Measurements from ENCODE around the gene CAMK2A.

Gene CAMK2A

GRCh38 chr5:150283904-150284303, 5.7 kb downstream of the CAMK2A start:
- in situ Hi-C loops (cut with MboI; ENCODE audit: low sequenced_read_pairs), result no loop called here

GRCh38 chr5:150281987-150282386, 7.6 kb downstream of the CAMK2A start:
- in situ Hi-C loops (cut with MboI; ENCODE audit: low sequenced_read_pairs), result no loop called here

GRCh38 chr5:150279330-150280020, 10.1 kb downstream of the CAMK2A start:
- in situ Hi-C loops (cut with MboI; ENCODE audit: low sequenced_read_pairs), result no loop called here

DNA sequence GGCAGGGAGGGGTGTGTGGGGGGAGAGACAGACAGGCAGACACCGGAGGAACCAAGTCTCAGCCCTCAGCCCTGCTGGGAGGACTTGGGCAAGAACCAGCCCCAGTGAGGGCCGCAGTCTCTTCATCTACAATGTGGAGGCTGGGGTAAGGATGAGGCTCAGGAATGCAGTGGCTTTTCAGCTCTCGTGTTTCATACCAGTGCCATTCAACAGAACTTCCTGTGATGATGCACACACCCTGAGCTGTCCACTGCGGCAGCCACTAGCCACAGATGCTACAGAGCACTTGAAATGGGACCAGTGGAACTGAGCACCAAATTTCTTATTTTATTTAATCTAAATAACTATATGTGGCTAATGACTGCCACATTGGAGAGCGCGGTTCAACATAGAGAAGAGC, 10.7 kb downstream of the CAMK2A start:
- in situ Hi-C loops (cut with MboI; ENCODE audit: low sequenced_read_pairs), result no loop called here

DNA sequence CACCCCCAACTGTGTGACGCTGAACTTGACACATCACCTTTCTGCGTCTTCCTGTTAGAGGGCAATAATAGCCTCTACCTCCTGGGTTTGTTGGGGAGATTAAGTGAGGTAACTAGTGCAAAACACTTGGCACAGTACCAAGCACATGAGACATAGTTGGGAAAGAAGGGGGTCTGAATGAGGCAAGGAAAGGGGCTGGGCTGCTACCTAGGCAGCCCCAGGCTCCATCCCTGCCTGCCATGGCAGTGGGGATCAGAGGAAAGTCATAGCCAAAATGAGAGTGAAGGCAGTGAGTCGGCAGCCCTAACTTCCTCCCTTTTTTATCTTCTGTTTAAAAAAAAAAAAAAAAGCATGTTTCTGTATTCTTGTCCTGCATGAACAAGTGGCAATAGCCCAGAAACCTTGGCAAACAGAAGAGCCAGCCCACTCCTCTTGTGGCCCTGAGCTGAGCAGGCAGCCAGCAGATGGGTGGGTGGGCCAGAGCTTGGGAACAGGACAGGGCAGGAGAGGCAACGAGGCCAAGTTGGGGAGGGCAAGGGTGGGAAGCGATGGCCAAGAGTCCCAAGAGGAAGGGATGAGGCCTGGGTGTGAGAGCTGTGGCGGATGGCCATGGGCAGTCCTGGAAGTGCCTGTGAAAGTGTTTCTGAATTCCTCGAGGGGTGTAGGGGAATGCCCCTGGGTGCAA, 11.4 kb downstream of the CAMK2A start:
- in situ Hi-C loops (cut with MboI; ENCODE audit: low sequenced_read_pairs), result no loop called here

DNA sequence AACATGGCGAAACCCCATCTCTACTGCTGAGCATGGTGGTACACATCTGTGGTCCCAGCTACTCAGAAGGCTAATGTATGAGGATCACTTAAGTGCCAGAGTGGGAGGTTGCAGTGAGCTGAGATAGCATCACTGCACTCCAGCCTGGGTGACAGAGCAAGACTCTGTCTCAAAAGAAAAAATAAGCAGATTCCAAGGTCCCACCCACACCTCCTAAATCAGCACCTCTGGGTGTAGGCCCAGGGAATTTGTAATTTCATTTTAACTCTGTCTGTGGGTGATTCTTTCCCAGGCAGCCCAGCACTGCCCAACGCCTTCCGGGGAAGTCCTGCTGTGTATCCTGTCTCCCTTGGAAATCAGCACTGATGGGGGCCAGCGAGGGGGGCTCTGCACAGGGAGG, 12.5 kb downstream of the CAMK2A start:
- in situ Hi-C loops (cut with MboI; ENCODE audit: low sequenced_read_pairs), result no loop called here

- in situ Hi-C loops (cut with MboI; ENCODE audit: low sequenced_read_pairs), result no loop called here
These were observed 14.8 kb downstream of the CAMK2A start for GRCh38 chr5:150274811-150275210.

DNA sequence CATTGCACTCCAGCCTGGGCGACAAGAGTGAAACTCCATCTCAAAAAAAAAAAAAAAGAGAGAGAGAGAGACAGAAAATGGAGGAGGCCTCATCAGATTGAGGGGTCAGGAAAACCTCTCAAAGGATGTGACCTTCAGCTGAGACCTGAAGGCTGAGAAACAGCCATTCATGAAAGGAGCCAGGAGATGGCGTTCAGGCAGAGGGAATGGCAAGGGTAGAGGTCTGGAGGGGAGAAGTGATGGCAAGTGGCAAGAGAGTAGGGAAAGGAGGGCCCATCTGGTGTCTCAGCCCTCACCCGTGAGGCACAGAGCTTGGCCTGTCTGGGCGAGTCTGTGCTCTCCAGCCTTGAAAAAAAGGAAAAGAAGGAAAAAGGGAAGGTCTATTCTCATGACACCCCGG, 17.0 kb downstream of the CAMK2A start:
- in situ Hi-C loops (cut with MboI; ENCODE audit: low sequenced_read_pairs), result no loop called here

DNA sequence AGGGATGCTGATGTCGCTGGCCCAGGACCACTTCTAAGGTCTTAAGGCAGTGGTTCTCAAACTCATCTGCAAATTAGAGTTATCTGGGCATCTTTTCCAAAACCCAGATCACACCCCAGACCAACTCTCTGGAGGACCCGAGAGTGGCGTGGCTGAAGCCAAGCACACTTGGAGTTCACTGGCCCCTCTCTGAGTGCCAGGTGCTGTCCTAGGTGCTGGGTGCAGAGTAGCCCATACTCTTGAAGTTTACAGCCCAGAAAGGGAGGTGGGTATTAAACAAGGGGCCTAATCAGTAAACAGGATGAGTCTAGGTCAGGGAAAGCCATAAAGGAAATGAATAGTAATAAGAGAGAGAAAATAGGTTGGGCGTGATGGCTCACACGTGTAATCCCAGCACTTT, 17.6 kb downstream of the CAMK2A start:
- in situ Hi-C loops (cut with MboI; ENCODE audit: low sequenced_read_pairs), result no loop called here

GRCh38 chr5:150271296-150271692, 18.3 kb downstream of the CAMK2A start:
- in situ Hi-C loops (cut with MboI; ENCODE audit: low sequenced_read_pairs), result no loop called here

- in situ Hi-C loops (cut with MboI; ENCODE audit: low sequenced_read_pairs), result no loop called here
These were observed 18.9 kb downstream of the CAMK2A start for GRCh38 chr5:150270541-150271295.

DNA sequence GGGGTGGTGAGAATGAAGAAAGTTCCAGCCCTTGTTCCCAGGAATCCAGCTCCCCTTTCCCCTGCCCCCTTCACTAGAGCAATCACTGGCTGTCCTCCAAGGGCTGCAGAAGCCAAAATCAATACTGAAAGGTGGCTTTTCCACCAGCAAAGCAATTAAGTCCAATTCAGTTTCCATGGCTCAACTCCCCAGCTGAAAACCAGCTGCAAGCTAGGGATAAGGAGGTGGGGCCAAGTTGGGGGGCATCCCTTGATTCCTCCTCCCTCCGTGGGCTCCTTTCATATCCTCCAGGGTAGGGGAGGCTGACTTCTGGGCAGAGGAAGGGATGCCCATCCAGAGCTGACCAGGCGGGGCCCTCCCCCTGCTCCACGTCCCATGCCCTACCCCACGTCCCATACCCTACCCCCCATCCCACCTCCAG, 22.7 kb downstream of the CAMK2A start:
- in situ Hi-C loops (cut with MboI; ENCODE audit: low sequenced_read_pairs), result no loop called here

DNA sequence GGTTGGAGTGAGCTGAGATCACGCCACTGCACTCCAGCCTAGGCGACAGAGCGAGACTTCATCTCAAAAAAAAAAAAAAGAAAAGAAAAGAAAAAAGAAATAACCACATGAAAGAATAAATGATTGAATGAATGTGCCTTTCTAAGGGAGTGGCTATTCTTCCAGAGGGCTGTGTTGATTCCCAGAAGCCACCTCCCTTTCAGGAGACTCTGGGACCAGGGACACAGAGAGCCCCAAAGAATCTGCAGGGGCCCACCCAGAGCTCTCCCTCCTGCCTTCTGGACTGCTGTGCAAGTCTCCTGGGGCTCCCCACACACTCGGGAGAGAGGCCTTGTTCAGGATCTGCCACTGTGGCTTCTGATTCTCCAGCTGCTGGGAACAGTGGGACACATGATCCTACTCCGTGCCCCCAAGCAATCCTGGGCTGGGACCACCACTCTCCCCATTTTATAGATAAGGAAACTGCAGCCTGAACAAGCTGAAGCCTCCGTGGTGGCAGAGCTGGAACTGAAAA, 23.6 kb downstream of the CAMK2A start:
- in situ Hi-C loops (cut with MboI; ENCODE audit: low sequenced_read_pairs), result no loop called here

GRCh38 chr5:150264667-150265603, 24.6 kb downstream of the CAMK2A start:
- in situ Hi-C loops (cut with MboI; ENCODE audit: low sequenced_read_pairs), result no loop called here

- in situ Hi-C loops (cut with MboI; ENCODE audit: low sequenced_read_pairs), result no loop called here
These were observed 25.6 kb downstream of the CAMK2A start for GRCh38 chr5:150263801-150264621.

GRCh38 chr5:150263375-150263775, 26.2 kb downstream of the CAMK2A start:
- in situ Hi-C loops (cut with MboI; ENCODE audit: low sequenced_read_pairs), result no loop called here

DNA sequence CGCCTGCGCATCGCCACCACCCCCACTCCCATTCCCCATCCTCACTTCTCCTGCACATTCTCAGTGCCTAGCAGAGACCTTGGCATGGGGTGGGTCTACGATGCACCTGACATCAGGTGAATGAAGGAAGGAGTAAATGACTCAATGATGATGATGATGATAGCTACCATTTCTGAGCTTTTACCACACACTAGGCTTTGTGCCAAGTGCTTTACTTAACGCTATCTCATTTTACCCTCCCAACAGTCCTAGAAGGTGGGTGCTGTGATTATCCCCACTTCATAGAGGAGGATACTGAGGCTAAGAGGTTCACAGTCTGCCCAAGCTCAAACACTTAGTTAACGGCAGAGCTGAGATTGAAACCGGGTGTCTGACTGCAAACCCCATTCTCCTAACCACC, 27.1 kb downstream of the CAMK2A start:
- in situ Hi-C loops (cut with MboI; ENCODE audit: low sequenced_read_pairs), result no loop called here

GRCh38 chr5:150261231-150261630, 28.3 kb downstream of the CAMK2A start:
- in situ Hi-C loops (cut with MboI; ENCODE audit: low sequenced_read_pairs), result no loop called here

GRCh38 chr5:150258130-150258529, 31.4 kb downstream of the CAMK2A start:
- in situ Hi-C loops (cut with MboI; ENCODE audit: low sequenced_read_pairs), result no loop called here

GRCh38 chr5:150257424-150257823, 32.1 kb downstream of the CAMK2A start:
- in situ Hi-C loops (cut with MboI; ENCODE audit: low sequenced_read_pairs), result no loop called here

Measured in HL-60/S4 (cell line).